HCT116 (cell line): ENCODE measurements around the gene VEGFD.

Experiments used
- CTCF ChIP-seq, 3 experiments: fragments of 200-600 bp in 1 of 3; sonication (generic) in 1 of 3; IDR thresholded peaks in 2 of 3; conservative IDR thresholded peaks in 1 of 3; 2 replicates each; pipeline ENCODE4 v1.5.1; 2012 to 2017; ENCODE audit warnings: low read depth in 2 of 3, low read length in 2 of 3, antibody characterized with exemption in 1 of 3, borderline replicate concordance in 1 of 3, control low read depth in 1 of 3, mild to moderate bottlenecking in 1 of 3, mixed read lengths in 1 of 3, mixed run types in 1 of 3, moderate library complexity in 1 of 3; ENCODE audit not compliant: insufficient read depth in 1 of 3
- EZH2 ChIP-seq: fragments of 200-600 bp; sonication (generic); IDR thresholded peaks from 2 replicates; pipeline ENCODE4 v1.6.1; 2017; ENCODE audit warnings: antibody characterized with exemption, mixed run types
- JUND ChIP-seq: IDR thresholded peaks from 2 replicates; pipeline ENCODE4 v1.6.1; 2012
- MAX ChIP-seq: IDR thresholded peaks from 2 replicates; pipeline ENCODE4 v1.6.1; 2012
- REST ChIP-seq: IDR thresholded peaks from 2 replicates; pipeline ENCODE4 v1.6.1; 2012; ENCODE audit warnings: low read depth
- SIN3A ChIP-seq: IDR thresholded peaks from 2 replicates; pipeline ENCODE4 v1.6.1; 2012; ENCODE audit warnings: low read depth
- SRF ChIP-seq: IDR thresholded peaks from 2 replicates; pipeline ENCODE4 v1.6.1; 2012; ENCODE audit warnings: low read depth

GRCh38 chrX:15322072-15322471 is 62.1 kb downstream of the VEGFD start:
- TF ChIP-seq CTCF (IDR thresholded peaks at IDR 0.05 in 2 of 3, conservative IDR thresholded peaks at IDR 0.05 in 1 of 3; ENCODE audit: borderline replicate concordance in 1 of 3, insufficient read depth in 1 of 3, low read depth in 2 of 3, low read length in 2 of 3) = no peak
- no peak for TF ChIP-seq SIN3A
- TF ChIP-seq MAX = no peak
- TF ChIP-seq EZH2 = no peak
- no peak for TF ChIP-seq REST
- TF ChIP-seq SRF = no peak
- TF ChIP-seq JUND = no peak
